ENCODE results near the gene SAMHD1.
"Not testable (repeated sequence)": the region's sequence is repeated elsewhere in the genome, so short reads cannot be mapped to it uniquely, and the experiment has no call there.

The SAMHD1 gene

GRCh38 chr20:36854348-36855240 lies 96.9 kb downstream of the SAMHD1 start:
- Histone ChIP-seq H3K9ac (ENCODE audit: low read length) (no peak overlapping the region), H3K4me3 (ENCODE audit: low read length) (no peak overlapping the region), H3K36me3 (ENCODE audit: control insufficient read depth, insufficient read depth, low read length) (no peaks in the 10 kb centered on the region), H3K4me1 (ENCODE audit: control insufficient read depth, insufficient read depth, low read length) (peaks cover 49% of the 10 kb centered on the region), H3K27me3 (ENCODE audit: control insufficient read depth, insufficient read depth, low read length) (no peaks in the 10 kb centered on the region), H3K9me3 (ENCODE audit: control insufficient read depth, low read length) (peaks cover 3% of the 10 kb centered on the region)

DNA sequence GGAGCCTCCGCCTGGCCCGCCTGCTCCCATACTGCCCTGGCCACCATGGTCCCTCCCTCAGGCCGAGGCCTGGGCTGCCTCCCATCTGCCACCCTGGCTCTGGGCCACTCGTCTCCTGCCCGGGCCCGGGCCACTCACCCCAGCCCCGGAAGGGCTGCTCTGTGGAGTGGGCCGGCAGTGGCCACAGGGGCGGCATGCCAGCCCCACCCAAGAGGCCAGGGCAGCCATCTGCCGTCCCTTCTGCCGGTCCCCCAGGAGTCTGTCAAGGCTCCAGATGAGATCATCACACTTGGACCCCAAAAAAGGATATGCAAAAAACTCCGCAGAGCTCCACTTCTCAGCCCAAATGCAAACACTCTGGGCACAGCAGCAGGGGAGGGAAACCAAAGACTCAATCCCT lies 99.3 kb downstream of the SAMHD1 start:
- Histone ChIP-seq H3K27me3 (ENCODE audit: control insufficient read depth, insufficient read depth, low read length) (no peaks in the 10 kb centered on the region), H3K4me3 (ENCODE audit: low read length) (no peak overlapping the region), H3K36me3 (ENCODE audit: control insufficient read depth, insufficient read depth, low read length) (no peaks in the 10 kb centered on the region), H3K4me1 (ENCODE audit: control insufficient read depth, insufficient read depth, low read length) (peaks cover 52% of the 10 kb centered on the region), H3K9ac (ENCODE audit: low read length) (peak overlapping the region; percentile 47), H3K9me3 (ENCODE audit: control insufficient read depth, low read length) (peaks cover 3% of the 10 kb centered on the region)

DNA sequence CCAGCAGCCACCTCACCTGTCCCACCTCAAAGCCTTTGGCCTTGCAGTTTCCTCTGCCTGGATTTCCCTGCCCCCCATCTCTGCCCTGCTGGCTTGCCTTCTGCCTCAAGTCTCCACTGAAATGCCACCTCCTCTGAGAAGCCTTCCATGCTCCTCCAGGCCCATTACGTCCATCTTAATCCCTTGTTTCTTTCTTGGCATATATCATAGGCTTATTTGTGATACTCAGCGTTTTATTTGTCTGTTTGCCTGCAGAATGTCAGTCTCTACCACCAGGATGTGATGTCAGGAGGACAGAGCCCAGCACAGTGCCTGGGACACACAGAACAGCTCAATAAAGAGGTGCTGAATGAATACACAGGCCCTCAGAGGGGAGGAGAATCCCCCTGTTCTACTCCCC lies 100.0 kb downstream of the SAMHD1 start:
- Histone ChIP-seq H3K27me3 (ENCODE audit: control insufficient read depth, insufficient read depth, low read length) (no peaks in the 10 kb centered on the region), H3K4me1 (ENCODE audit: control insufficient read depth, insufficient read depth, low read length) (peaks cover 45% of the 10 kb centered on the region), H3K9ac (ENCODE audit: low read length) (no peak overlapping the region), H3K36me3 (ENCODE audit: control insufficient read depth, insufficient read depth, low read length) (no peaks in the 10 kb centered on the region), H3K4me3 (ENCODE audit: low read length) (no peak overlapping the region), H3K9me3 (ENCODE audit: control insufficient read depth, low read length) (peaks cover 3% of the 10 kb centered on the region)

DNA sequence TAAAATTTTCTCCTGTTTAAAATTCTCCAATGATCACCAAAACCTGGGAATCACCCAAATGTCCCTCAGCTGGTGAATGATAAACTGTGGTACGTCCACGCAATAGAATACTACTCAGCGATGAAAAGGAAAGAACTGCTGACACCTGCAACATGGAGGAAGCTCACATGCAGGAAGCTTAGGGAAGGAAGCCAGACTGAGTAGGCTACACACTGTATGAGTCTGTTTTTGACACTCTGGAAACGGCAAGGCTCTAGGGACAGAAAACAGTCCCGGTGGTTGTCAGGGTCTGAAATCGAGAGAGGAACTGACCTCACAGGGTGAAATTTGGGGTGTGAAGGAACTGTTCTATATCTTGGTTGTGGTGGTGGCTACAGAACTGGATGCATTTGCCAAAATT lies 100.7 kb downstream of the SAMHD1 start:
- H3K27me3 ChIP-seq (ENCODE audit: control insufficient read depth, insufficient read depth, low read length) = no peaks in the 10 kb centered on the region
- H3K36me3 ChIP-seq (ENCODE audit: control insufficient read depth, insufficient read depth, low read length) = no peaks in the 10 kb centered on the region
- H3K4me3 ChIP-seq (ENCODE audit: low read length) = no peak overlapping the region
- peaks cover 37% of the 10 kb centered on the region for H3K4me1 ChIP-seq (ENCODE audit: control insufficient read depth, insufficient read depth, low read length)
- no peak overlapping the region for H3K9ac ChIP-seq (ENCODE audit: low read length)
- H3K9me3 ChIP-seq (ENCODE audit: control insufficient read depth, low read length) = peaks cover 3% of the 10 kb centered on the region

DNA sequence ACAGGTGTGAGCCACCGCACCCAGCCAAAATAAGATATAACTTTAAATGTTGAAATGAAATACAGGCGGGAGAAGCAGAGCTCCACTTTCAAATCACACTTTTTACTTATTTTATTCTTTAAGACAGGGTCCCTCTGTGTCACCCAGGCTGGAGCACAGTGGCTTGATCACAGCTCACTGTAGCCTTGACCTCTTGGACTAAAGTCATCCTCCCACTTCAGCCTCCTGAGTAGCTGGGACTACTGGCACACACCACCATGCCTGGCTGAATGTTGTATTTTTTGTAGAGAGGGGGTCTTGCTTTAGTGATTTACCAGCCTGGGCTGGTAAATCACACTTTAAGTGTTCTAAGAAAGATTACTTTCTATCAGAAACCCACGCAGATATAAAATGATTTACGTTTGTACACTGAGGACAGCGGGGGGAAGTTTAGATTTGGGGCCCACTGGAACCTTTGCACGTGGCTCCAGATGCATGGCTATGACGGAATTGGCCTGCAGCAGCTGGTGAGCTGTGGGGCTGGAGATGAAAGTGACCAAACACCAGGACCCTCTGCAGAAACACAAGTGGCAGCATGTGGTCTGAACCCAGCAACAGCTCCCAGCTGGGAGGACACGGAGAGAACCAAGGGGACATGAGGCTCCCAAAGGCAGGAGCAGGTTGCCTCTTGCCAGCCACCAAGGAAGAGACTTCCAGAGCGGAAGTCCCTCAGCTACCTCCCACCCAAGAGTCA lies 102.0 kb downstream of the SAMHD1 start:
- H3K36me3 ChIP-seq (ENCODE audit: control insufficient read depth, insufficient read depth, low read length) = no peaks in the 10 kb centered on the region
- no peak overlapping the region for H3K9ac ChIP-seq (ENCODE audit: low read length)
- H3K4me1 ChIP-seq (ENCODE audit: control insufficient read depth, insufficient read depth, low read length) = peaks cover 27% of the 10 kb centered on the region
- no peak overlapping the region for H3K4me3 ChIP-seq (ENCODE audit: low read length)
- peaks cover 3% of the 10 kb centered on the region for H3K9me3 ChIP-seq (ENCODE audit: control insufficient read depth, low read length)
- no peaks in the 10 kb centered on the region for H3K27me3 ChIP-seq (ENCODE audit: control insufficient read depth, insufficient read depth, low read length)

GRCh38 chr20:36848677-36849076 lies 102.8 kb downstream of the SAMHD1 start:
- peaks cover 19% of the 10 kb centered on the region for H3K4me1 ChIP-seq (ENCODE audit: control insufficient read depth, insufficient read depth, low read length)
- no peak overlapping the region for H3K4me3 ChIP-seq (ENCODE audit: low read length)
- no peaks in the 10 kb centered on the region for H3K36me3 ChIP-seq (ENCODE audit: control insufficient read depth, insufficient read depth, low read length)
- no peak overlapping the region for H3K9ac ChIP-seq (ENCODE audit: low read length)
- H3K9me3 ChIP-seq (ENCODE audit: control insufficient read depth, low read length) = peaks cover 3% of the 10 kb centered on the region
- no peaks in the 10 kb centered on the region for H3K27me3 ChIP-seq (ENCODE audit: control insufficient read depth, insufficient read depth, low read length)

DNA sequence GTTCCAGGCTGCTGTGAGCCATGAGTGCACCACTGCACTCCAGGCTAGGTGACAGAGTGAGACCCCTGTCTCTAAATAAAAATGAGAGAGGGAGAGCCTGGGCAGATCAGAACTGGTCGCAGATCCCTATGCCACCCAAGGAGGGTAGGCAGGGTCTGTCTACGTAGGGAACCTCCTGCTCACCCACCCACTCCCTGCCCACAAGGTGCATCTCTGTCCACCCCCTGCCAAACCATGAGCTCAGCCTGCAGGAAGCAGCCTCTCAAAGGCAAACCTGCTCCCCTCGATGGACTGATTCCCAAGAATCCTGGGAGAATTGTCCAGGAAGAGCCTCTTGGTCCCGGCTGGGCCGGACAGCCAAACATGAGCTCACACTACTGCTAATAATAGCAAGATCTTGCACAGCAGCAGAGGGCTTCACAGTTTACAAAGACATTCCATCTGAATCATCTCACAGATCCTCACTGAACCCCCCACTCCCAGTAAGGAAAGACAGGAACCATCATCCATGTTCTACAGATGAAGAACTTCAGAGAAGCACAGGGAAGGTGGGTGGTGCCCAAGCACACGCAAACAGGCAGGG lies 103.3 kb downstream of the SAMHD1 start:
- no peak overlapping the region for H3K4me3 ChIP-seq (ENCODE audit: low read length)
- H3K9me3 ChIP-seq (ENCODE audit: control insufficient read depth, low read length) = peaks cover 3% of the 10 kb centered on the region
- no peak overlapping the region for H3K9ac ChIP-seq (ENCODE audit: low read length)
- no peaks in the 10 kb centered on the region for H3K27me3 ChIP-seq (ENCODE audit: control insufficient read depth, insufficient read depth, low read length)
- no peaks in the 10 kb centered on the region for H3K36me3 ChIP-seq (ENCODE audit: control insufficient read depth, insufficient read depth, low read length)
- peaks cover 21% of the 10 kb centered on the region for H3K4me1 ChIP-seq (ENCODE audit: control insufficient read depth, insufficient read depth, low read length)

GRCh38 chr20:36847710-36848040 lies 103.8 kb downstream of the SAMHD1 start:
- Histone ChIP-seq H3K4me3 (ENCODE audit: low read length) (no peak overlapping the region), H3K9ac (ENCODE audit: low read length) (no peak overlapping the region), H3K4me1 (ENCODE audit: control insufficient read depth, insufficient read depth, low read length) (peaks cover 26% of the 10 kb centered on the region), H3K9me3 (ENCODE audit: control insufficient read depth, low read length) (peaks cover 3% of the 10 kb centered on the region), H3K36me3 (ENCODE audit: control insufficient read depth, insufficient read depth, low read length) (no peaks in the 10 kb centered on the region), H3K27me3 (ENCODE audit: control insufficient read depth, insufficient read depth, low read length) (no peaks in the 10 kb centered on the region)

DNA sequence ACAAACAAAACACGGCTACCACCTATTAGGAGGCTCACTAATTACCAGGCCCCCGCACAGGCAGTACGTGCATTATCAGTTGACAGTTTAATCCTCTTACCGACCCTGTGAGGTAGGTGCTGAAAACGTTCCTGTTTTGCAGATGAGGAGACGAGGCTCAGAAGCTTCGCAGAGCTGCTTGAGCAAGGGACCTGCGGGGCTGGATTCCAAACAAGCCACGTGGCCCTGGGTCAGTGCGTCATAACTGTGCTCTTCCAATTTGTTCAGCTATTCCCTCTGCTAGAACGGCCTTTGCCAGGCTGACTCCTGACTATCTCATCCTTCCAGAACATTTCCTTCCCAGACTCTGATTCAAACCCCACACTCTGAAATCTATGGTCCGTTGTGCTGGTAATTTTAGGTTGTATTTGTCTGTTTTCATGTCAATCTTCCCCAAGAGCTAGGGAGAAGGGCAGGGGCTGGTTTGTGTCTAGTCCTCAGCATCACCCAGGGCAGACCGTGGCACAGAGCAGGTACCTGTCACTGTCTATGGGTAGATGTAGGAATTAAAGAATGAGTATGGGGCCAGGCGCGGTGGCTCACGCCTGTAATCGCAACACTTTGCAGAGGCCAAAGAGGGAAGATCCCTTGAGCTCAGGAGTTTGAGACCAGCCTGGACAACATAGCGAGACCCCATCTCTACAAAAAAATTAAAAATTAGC lies 104.3 kb downstream of the SAMHD1 start:
- Histone ChIP-seq H3K27me3 (ENCODE audit: control insufficient read depth, insufficient read depth, low read length) (no peaks in the 10 kb centered on the region), H3K9ac (ENCODE audit: low read length) (no peak overlapping the region), H3K4me3 (ENCODE audit: low read length) (no peak overlapping the region), H3K9me3 (ENCODE audit: control insufficient read depth, low read length) (peaks cover 3% of the 10 kb centered on the region), H3K36me3 (ENCODE audit: control insufficient read depth, insufficient read depth, low read length) (no peaks in the 10 kb centered on the region), H3K4me1 (ENCODE audit: control insufficient read depth, insufficient read depth, low read length) (peaks cover 23% of the 10 kb centered on the region)

DNA sequence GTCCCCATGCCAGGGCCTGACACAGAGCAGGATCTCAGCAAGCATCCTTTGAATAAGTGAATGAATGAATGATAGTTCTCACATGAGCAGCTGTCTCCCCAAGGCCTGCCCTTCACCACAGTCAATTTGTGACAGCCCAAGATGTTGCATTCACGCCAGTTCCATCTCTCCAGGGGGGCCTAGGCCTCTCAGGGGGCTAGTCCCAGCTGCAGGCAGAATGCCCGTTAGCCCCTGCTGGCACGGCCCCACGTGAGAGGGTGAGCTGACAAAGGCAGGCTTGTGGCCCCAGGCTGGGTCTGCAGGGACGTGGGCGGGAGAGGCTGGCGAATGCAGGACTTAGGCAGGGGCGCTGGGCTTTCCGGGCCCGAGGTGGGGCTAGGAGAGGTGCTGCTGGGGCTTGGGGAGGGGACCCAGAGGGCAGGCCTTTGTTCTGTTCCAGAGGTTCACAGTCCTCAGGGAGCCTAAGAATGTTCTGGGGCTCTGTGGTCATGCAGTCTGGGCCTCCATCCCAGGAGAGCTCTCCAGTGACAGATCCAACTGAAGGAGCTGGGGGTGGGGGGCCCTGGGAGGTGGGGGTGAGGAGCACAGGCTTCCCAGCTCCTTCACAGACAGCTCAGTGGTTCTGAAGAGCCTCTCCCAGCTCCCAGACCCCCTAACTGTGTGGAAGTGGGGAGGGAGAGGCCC lies 106.1 kb downstream of the SAMHD1 start:
- Histone ChIP-seq H3K9me3 (ENCODE audit: control insufficient read depth, low read length) (no peaks in the 10 kb centered on the region), H3K4me3 (ENCODE audit: low read length) (no peak overlapping the region), H3K27me3 (ENCODE audit: control insufficient read depth, insufficient read depth, low read length) (no peaks in the 10 kb centered on the region), H3K9ac (ENCODE audit: low read length) (no peak overlapping the region), H3K36me3 (ENCODE audit: control insufficient read depth, insufficient read depth, low read length) (no peaks in the 10 kb centered on the region), H3K4me1 (ENCODE audit: control insufficient read depth, insufficient read depth, low read length) (peaks cover 14% of the 10 kb centered on the region)

DNA sequence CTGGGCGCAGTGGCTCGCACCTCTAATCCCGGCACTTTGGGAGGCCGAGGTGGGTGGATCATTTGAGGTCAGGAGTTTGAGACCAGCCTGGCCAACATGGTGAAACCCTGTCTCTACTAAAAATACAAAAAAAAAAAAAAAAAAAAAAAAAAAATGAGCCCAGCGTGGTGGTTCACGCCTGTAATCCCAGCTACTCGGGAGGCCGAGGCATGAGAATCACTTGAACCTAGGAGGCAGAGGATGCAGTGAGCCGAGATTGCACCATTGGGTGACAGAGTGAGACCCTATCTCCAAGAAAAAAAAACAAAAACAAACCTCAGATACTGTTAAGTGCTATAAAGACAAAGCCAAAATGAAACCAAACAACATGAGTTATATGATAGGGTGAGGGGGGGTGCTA lies 110.5 kb downstream of the SAMHD1 start:
- not testable (repeated sequence) for H3K27me3 ChIP-seq (ENCODE audit: control insufficient read depth, insufficient read depth, low read length)

More for the DNA sequence above, 110.5 kb downstream of the SAMHD1 start:
- not testable (repeated sequence) for H3K9ac ChIP-seq (ENCODE audit: low read length); H3K36me3 ChIP-seq (ENCODE audit: control insufficient read depth, insufficient read depth, low read length); H3K9me3 ChIP-seq (ENCODE audit: control insufficient read depth, low read length); H3K4me3 ChIP-seq (ENCODE audit: low read length)
- H3K4me1 ChIP-seq (ENCODE audit: control insufficient read depth, insufficient read depth, low read length) = peaks cover 18% of the 10 kb centered on the region

Measured in mucosa of stomach (tissue), 1 donor.